Activated effector memory CD4-positive, alpha-beta T cell treated with anti-CD3 and anti-CD28 coated beads, Interleukin-2, amount 50 U/mL, for 16 hours (primary cell): ENCODE results near the gene HOXB1.

ENCODE experiments used
- DNase-seq: peaks from one replicate; pipeline ENCODE4 v3.0.0-alpha.2; 2020

Gene HOXB1

DNA sequence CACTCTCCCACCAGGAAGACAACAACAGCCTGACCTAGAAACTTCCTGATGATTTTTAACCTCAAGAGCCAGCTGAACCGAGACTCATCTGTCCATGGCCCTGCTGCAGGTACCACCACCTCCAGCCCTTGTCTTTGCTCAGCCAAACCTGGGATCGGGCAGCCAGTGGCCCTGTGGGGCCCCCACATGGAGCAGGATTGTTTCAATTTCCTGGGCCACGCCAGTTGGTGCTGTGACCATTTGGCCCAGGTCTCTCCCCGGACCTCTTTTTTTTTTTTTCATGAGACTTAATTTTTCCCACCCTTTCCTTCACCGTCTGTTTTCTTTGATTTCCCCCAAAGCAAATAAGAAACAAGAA lies 22.4 kb upstream of the HOXB1 start:
- no peak for DNase-seq

- DNase-seq = no peak
Observed at GRCh38 chr17:48552466-48553189, 21.8 kb upstream of the HOXB1 start.

GRCh38 chr17:48551596-48552465 lies 21.0 kb upstream of the HOXB1 start:
- no peak for DNase-seq

DNA sequence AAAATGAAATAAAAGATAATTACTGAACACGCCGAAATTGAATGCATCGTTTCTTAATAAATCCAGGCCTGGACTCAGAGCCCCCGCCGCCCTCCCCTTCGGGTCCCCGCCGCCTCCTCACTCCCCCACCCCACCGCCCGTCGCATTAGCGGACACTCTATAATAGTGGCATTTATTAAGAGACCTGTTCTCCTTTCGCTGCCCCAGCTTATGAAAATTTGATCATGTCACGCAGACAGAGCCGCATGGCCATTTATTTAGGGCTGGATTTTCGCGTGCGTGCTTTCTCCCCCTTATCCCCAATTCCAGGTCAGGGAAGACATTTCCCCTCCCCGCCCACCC lies 20.4 kb upstream of the HOXB1 start:
- no peak for DNase-seq

GRCh38 chr17:48550502-48551213 lies 19.8 kb upstream of the HOXB1 start:
- no peak for DNase-seq

GRCh38 chr17:48549914-48550501 lies 19.2 kb upstream of the HOXB1 start:
- no peak for DNase-seq

- DNase-seq = no peak
Observed at GRCh38 chr17:48549281-48549630, 18.4 kb upstream of the HOXB1 start.

GRCh38 chr17:48548523-48549280 lies 17.9 kb upstream of the HOXB1 start:
- no peak for DNase-seq

GRCh38 chr17:48547808-48548522 lies 17.2 kb upstream of the HOXB1 start:
- peak; percentile 75 for DNase-seq

DNA sequence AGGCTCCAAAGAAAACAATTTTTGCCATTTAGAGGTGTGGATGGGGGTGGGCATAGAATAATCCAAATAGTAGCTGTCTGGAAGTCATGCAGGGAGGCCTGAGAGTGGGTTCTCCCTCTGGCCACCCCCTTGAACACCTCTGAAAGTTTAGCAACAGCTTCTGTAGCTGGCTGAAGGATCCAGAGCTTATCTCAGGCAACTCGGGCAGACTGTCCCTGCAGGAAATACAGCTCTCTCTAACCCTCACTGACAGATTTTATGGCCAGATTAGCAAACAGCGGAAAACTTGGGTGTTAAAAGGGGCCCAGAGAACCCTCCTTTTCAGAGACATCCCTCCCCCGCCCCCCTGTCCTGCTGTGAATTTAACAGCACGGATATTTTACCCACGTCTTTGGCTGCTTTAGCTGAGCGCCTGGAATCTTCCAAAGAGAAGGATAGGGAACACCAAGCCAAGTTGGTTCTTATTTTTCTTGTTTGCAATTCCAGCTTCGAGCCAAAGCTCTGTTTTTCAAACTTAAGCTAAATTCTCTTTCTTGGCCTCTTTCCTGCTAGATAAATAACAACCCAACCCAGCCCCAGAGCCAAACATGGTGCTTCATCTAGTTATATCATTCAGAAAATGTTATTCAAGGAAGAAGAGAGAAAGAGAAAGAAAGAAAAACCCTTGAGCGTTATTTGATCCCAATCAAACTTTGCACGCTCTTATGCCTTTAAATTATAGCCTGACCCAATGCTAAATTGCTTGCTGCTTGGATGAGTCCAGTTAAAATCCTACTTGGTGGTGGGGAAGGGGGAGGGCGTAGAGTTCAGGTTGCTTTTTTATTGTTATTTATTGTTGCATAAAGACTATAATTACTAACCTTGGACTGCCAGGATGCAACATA lies 16.4 kb upstream of the HOXB1 start:
- no peak for DNase-seq

- DNase-seq = no peak
Observed at GRCh38 chr17:48546137-48546923, 15.5 kb upstream of the HOXB1 start.

DNA sequence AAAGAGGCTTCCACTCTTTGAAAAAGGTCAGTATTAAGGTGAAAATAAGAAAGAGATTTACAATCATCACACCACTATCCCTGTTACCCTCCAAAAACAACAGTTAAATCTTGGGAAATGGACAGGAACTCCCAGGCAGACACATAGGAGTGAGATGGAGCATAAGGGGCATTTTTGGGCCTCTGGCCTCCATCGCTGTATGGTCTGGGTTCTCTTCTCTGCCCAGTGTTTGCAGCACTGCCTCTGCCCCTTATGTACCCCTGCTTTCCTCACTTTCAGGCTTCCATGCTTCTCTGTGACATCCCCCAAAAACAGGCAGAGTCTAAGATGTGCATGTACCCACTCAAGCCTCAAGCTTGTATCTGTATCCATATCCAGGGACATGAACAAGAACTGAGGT lies 14.7 kb upstream of the HOXB1 start:
- DNase-seq = no peak

DNA sequence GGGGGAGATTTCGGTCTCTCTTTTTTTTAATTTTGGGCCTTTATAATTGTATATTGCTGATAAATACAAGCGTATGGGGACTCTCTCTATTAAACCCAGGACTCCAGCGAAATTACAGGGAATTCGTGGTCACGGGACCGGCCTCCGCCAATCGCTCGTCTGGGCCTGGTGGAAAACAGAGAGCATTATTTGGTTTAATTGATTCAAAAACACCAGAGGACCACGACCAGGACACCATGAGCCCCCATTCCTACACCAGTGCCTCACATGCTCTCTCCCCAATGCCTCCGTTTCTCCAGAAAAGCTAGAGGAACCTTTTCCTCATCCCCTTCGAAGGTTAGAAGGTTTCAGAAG lies 14.2 kb upstream of the HOXB1 start, which contains the start of gene HOXB2:
Gene HOXB2, minus strand, starts transcription at position 88 of the 354 bp plus-strand sequence. CDS start 198 bp downstream, outside the sequence.
- no peak for DNase-seq

DNA sequence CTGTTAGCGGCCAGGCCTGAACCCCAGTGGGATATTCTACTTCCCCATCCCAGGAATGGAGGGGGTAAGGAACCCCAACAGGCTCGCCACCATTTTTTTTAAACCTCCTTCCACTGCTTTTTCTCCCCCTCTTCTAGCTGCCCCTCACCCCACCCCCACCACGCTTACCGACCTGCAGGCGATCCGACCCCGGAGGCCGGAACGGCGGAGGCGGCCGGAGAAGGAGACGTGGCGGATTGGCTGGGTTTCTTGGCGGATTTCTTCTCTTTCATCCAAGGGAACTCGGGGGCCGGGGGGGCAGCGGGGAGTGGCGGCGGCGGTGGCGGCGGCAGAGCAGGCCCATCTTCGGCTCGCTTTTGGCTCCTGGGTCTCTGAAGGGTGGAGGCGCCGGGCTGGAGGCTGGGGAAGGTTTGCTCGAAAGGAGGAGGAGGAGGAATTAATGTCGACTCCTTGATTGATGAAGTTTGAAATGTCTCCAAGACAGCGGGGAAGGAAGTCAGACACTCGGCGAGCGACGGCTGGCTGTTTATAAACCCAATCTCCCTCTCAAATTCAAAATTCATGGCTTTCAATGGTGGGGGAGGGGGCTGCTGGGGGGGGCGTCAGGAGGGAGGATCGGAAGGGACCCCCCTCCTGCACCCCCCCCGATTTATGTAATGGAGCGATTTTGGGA lies 13.7 kb upstream of the HOXB1 start:
- peak; percentile 78 for DNase-seq

DNA sequence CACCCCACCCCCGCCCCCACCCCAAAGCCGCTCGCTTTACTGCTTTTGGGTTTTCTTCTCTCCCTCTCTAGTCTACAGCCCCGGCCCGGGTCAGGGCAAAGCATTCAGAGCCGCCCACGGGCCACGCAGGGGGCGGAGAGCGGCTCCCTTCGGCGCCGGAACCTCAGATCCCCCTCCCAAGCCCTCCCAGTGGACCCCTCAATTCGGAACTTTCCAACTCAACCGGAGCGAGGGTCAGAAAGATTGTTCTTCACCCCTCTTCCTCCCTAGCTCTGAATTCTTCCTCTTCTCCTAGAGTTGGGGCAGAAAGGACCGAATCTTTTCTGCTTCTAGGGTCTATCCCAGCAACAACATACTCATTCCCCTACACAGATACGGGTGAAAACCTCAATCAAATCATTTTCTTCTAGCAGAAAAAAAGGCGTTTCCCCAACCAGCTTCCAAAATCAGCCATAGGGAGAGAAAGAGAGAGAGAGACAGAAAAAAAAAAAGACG lies 13.1 kb upstream of the HOXB1 start:
- DNase-seq = peak; percentile 80

- DNase-seq = peak; percentile 84
Observed at GRCh38 chr17:48543107-48543853, 12.5 kb upstream of the HOXB1 start.

GRCh38 chr17:48542698-48543106 lies 11.9 kb upstream of the HOXB1 start:
- no peak for DNase-seq

GRCh38 chr17:48542114-48542656 lies 11.4 kb upstream of the HOXB1 start:
- DNase-seq = peak; percentile 67
